Prostate gland (tissue), 2 donors: Measurements from ENCODE around the gene SPTY2D1.
"Not testable (repeated sequence)": the region's sequence is repeated elsewhere in the genome, so short reads cannot be mapped to it uniquely, and the experiment has no call there.

Experiments used
- POLR2AphosphoS5 ChIP-seq: sonication (generic); formaldehyde crosslinking; IDR thresholded peaks from one replicate; pipeline ENCODE4 v1.6.1; 2017; ENCODE audit warnings: antibody characterized with exemption
- TF ChIP-seq, protein P1 (sequence below), 4 experiments: fragments of 200-600 bp in 2 of 4; fragments of 450-650 bp in 2 of 4; sonication (generic) in 2 of 4; IDR thresholded peaks; 1 replicate in 3 of 4; 2 replicates in 1 of 4; pipeline ENCODE4 v1.5.1; 2016 to 2019; ENCODE audit warnings: antibody characterized with exemption in 4 of 4, mild to moderate bottlenecking in 2 of 4, moderate library complexity in 2 of 4

DNA sequence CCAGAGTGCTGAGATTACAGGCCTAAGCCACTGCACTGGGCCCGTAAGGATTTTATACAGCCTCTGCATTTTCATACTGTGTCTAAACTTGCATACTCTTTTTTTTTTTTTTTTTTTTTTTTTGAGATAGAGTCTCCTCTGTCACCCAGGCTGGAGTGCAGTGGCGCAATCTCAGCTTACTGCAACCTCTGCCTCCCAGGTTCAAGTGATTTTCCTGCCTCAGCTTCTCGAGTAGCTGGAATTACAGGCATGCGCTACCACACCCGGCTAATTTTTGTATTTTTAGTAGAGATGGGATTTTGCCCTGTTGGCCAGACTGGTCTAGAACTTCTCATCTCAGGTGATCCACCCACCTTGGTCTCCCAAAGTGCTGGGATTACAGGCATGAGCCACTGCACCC, 40.1 kb downstream of the SPTY2D1 start:
- TF ChIP-seq, protein P1, sequence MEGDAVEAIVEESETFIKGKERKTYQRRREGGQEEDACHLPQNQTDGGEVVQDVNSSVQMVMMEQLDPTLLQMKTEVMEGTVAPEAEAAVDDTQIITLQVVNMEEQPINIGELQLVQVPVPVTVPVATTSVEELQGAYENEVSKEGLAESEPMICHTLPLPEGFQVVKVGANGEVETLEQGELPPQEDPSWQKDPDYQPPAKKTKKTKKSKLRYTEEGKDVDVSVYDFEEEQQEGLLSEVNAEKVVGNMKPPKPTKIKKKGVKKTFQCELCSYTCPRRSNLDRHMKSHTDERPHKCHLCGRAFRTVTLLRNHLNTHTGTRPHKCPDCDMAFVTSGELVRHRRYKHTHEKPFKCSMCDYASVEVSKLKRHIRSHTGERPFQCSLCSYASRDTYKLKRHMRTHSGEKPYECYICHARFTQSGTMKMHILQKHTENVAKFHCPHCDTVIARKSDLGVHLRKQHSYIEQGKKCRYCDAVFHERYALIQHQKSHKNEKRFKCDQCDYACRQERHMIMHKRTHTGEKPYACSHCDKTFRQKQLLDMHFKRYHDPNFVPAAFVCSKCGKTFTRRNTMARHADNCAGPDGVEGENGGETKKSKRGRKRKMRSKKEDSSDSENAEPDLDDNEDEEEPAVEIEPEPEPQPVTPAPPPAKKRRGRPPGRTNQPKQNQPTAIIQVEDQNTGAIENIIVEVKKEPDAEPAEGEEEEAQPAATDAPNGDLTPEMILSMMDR (IDR thresholded peaks at IDR 0.05): not testable (repeated sequence)
- TF ChIP-seq POLR2AphosphoS5: not testable (repeated sequence)
